Forelimb muscle (tissue), 1 donor: ENCODE results near the gene FBXL15. TPM values are rescaled to one million over a fixed set of nuclear protein-coding genes. Genes with fewer than 3 reads are reported as not detected.

Source experiments
- DNase-seq: peaks from one replicate; pipeline ENCODE4 v3.0.0-alpha.2; 2013; ENCODE audit warnings: low read depth
- polyA plus RNA-seq: library from polyadenylated mRNA; unstranded; fragments of 120-200 nt; gene quantifications from one replicate; pipeline ENCODE4 v1.2.1, GENCODE V29; 2013; ENCODE audit not compliant: insufficient read length

FBXL15 gene
- polyA plus RNA-seq, 1 donor = 6.6 TPM

DNA sequence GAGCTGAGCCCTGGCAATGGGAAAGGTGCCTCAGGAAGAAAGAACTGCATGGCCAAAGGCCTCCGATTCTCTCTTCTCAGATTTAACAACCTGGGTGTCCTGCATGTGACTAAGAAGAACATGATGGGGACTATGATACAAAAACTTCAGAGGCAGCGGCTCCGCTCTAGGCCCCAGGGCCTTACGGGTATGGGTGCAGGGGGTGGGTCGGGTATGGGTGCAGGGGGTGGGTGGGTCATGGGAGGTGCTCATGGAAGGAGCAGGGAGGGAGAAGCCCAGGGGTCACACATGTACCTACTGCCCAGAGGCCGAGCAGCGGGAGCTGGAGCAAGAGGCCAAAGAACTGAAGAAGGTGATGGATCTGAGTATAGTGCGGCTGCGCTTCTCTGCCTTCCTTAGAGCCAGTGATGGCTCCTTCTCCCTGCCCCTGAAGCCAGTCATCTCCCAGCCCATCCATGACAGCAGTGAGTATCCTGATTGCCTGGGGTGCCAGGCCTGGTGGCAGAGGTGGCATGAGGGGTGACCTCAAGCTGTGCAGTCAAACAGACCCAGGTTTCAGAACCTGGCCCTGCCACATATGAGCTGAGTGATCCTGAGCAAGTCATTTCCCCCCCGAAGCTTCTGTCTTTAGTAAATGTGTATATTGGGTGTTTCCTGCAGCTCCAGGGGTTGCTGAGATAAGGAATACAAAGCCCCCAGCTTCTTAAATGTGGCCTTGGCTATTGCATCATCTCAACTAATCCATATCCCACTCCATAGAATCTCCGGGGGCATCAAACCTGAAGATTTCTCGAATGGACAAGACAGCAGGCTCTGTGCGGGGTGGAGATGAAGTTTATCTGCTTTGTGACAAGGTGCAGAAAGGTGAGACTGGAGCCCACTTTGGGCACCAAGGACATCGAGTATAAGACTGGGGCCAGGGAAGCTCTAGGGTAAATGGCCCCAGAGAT is 23.1 kb upstream of the FBXL15 start:
- DNase-seq = no peak

- no peak for DNase-seq
Measured at GRCh38 chr10:102398172-102399020, 22.2 kb upstream of the FBXL15 start.

- DNase-seq = no peak
Measured at GRCh38 chr10:102399217-102400021, 21.2 kb upstream of the FBXL15 start.

- DNase-seq = no peak
Measured at GRCh38 chr10:102400076-102400475, 20.6 kb upstream of the FBXL15 start.

DNA sequence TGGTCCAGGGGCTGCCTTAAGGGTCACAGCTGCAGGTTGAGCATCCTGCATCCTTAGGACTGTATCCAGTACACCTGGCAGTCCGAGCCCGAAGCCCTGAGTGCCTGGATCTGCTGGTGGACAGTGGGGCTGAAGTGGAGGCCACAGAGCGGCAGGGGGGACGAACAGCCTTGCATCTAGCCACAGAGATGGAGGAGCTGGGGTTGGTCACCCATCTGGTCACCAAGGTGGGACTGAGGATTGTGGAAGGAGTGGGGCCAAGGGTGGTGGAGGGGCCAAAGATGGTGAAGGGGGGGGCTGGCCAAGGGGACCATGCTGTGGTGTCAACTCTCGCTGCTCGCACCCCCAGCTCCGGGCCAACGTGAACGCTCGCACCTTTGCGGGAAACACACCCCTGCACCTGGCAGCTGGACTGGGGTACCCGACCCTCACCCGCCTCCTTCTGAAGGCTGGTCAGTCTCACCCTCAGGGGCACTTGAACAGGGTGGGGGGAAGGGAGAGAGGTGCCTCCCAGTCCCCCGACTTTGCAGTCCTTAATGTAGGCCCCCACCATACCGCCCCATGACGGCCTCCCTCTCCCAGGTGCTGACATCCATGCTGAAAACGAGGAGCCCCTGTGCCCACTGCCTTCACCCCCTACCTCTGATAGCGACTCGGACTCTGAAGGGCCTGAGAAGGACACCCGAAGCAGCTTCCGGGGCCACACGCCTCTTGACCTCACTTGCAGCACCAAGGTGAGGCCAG is 19.9 kb upstream of the FBXL15 start:
- DNase-seq = no peak

- no peak for DNase-seq
Measured at GRCh38 chr10:102401342-102401654, 19.3 kb upstream of the FBXL15 start.

GRCh38 chr10:102401735-102402511 is 18.7 kb upstream of the FBXL15 start:
- DNase-seq = no peak

DNA sequence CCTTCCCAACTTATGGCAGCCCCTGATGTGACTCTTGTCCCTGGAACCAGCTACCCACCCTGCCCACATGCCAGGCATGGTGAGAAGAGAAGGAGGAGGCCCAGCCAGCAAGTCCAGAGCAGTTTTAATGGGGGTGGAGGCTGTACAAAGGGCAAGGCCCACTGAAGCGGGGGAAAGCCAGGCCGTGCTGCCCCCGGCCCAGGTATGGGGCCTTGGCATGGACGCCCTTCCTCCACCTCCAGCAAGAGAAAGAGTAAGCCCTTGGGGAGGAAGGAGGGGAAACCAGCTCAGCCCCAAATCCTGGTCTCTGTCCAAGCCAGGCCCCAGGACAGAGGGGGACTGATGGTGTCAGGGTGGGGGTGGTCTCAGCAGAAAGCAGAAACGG is 18.1 kb upstream of the FBXL15 start:
- DNase-seq = no peak

DNA sequence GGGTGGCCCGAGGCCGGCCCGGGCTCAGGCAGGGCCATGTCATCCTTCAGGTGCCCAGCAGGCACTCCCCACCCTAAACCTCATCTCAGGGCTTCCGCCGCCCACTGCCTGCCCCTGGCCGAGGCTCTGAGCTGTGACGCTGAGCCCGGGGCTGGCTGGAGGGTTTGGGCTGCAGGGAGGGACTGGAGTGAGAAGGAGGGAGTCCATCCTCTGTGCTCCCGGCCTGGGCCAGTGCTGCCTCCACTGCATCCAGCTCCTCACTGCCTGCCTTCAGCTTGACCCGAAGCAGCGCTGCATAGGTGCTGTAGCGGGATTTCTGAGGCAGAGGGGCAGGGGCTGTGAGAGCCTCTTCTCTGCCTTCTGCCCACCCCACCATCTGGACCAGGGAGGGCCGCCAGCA is 17.5 kb upstream of the FBXL15 start:
- no peak for DNase-seq

- no peak for DNase-seq
Measured at GRCh38 chr10:102404361-102405107, 16.1 kb upstream of the FBXL15 start.

DNA sequence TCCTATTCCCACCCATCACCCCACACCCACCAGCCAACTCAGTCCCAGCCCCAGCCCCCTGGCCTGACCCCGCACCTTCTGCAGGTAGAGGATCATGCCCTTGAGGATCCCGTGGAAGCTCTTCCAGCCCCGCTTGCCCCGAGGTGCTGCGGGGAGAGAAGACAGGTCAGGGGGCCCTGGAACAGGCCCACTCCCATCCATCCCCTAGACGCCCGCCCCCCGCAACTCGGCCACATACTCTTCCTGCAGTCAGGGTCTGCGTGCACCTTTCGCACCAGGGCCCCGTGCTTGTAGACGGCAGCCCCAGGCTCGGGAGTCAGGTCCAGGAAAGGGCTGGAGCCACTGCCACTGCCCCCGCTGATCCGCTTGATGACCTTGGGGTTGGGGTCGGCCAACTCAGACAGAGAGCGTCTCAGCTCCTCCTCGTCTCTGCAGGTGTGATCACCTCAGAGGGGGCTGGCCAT is 15.5 kb upstream of the FBXL15 start:
- no peak for DNase-seq

- DNase-seq = no peak
Measured at GRCh38 chr10:102405632-102406031, 15.0 kb upstream of the FBXL15 start.

DNA sequence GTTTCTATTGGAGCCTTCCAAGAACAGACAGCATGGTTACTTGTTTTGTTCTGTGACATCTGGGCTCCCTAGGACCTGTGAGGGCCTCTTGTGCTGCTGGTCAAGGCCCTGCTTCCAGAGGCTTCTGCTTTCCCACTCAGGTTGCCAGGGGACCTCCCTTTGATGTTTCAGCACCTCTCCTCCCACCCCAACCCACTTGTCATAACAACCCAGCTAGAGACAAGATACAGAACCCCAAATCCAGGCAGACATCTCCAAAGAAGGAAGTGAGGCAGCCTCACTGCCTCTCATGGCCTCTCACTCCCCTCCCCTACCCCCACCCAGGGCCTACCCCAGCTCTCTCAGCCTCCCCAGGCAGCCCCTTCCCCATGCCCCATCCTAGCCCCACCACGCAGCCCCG is 13.8 kb upstream of the FBXL15 start:
- DNase-seq = no peak

DNA sequence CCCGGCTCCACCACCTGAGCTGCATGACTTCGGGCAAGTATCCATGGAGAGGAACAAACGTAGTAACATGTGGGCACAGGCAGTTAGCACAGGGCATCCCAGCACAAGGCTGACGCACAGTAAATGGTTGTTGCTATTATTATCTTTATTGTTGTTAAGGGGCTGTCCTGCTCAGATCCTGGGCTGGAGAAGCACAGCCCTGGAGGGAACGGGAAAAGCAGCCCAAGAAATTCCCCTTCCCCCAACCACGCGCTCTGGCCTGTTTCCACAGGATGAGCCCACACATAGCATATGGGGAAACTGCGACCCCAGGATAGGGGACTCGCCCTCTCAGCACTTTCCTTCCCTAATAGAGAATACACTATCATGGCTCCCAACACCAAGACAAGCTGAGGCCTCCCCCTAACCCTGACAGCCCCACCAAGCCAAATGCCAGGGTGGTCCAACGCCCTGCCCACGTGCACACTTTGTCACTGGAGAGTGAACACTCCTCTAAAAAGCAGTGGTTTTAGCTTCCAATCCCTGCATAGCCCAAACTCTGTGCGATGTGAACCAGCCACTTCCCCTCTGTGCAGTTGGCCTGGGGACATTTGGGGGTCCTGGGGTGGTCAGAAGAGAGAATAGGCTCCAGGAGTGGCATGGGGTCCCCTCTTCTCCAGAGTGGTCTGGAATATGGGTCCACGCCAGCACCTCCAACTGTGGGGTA is 13.1 kb upstream of the FBXL15 start:
- no peak for DNase-seq

DNA sequence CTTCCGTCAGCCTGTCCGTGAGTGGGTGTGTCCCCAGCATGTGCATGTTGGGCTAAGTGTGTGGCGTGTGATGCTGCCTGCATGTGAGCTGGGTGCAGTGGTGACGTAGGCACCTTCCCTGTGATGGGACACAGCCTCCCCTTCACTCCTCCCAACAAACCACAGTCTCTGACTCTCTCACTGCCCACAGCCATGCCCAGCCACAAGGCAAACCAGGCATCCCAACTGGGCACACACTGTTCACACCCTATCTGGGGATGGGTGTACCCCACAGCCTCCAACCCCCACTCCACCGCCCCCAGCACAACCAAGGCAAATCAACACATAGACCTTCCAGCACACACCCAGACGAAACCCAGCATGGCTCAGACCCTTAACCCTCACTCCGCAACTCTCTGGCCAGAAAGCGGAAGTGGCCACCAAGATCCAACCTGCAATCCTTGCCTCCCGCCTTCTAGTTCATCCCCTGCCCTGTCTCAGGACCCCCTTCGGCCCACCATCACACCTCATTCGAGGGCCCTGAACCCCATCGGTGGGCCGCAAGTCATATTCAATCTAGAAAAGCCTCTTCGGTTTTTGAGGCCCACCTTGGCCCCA is 12.4 kb upstream of the FBXL15 start:
- DNase-seq = no peak

DNA sequence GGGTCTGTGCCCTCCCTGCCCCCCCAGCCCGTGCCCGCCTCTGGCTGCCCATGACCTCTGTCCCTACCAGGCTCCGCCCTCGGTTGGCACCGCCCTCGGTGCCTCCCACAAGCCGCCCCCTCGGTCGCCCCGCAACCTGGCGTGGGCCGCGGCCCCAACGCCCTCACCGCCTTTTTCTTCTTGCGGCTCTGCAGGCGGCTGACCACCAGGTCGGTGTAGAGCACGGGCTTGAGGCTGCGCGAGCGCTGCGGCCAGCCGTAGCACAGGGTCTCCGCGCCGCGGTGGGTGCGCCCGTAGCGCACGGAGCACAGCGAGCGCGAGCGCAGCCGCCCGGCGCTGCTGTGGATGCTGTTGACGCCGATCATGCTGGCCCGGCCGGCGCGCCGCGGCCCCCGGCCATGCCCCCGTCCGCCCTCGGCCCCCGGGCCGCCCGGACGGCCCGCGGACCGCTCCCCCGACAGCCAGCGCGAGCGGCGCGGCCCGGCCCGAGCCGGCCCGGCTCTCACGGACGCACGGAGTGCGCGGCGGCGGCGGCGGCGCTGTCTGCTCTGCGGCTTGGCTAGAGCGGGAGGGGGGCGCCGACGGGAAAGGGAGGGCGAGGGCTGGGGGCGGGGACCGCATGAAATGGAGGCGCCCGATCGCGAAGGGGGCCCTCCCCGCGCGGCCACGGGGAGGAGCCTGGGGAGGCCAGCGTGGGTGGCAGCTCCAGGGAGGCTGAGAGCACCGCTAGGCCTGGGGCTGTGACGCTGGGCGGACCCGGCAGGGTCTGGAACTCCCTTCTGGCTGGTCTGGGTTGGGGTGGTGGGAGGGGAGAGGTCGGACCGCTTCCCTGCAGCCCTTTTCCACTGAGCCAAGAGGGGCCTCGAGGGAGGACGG is 11.7 kb upstream of the FBXL15 start:
- no peak for DNase-seq

DNA sequence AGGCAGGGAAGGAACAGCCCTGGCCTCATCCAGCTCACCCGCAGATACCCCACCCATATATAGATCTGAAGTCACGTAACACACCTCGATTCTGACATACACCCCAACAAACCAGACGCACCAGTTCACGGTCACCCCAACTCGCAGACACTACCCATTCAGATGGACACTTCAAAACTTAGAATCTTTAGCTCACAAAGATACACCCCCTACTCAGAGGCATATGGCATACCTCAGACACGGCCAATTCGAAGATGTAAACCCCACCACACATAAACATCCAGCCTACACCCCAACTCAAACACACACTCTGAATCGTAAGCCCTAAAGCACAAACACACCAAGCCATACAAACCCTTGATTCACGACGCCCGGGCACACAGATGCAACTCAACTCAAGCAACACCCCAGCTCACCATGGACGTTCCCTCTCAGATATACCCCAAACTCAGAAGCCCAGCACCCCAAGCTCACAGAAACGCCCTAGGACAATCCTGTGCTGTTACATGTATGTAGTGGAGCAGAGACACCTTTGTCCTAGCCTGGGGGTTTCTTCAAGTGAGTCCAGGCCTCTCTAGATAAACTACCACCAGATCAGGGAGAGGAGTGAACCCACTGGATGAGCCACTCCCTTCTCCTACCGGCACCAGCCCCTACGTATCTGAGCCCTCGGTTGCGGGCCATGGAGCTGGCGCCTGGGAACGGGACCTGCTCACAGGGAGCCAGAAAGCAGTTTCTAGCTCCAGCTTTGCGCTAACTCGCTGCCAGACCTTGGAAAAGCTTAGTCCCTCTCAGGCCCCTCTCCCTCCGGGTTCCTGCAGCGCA is 10.8 kb upstream of the FBXL15 start:
- no peak for DNase-seq
